ENCODE measurements around the gene SCLY.

SCLY gene

GRCh38 chr2:238139196-238140039 lies 78.6 kb downstream of the SCLY start:
- no peak overlapping the region for H3K27ac ChIP-seq
- TF ChIP-seq, protein P1, sequence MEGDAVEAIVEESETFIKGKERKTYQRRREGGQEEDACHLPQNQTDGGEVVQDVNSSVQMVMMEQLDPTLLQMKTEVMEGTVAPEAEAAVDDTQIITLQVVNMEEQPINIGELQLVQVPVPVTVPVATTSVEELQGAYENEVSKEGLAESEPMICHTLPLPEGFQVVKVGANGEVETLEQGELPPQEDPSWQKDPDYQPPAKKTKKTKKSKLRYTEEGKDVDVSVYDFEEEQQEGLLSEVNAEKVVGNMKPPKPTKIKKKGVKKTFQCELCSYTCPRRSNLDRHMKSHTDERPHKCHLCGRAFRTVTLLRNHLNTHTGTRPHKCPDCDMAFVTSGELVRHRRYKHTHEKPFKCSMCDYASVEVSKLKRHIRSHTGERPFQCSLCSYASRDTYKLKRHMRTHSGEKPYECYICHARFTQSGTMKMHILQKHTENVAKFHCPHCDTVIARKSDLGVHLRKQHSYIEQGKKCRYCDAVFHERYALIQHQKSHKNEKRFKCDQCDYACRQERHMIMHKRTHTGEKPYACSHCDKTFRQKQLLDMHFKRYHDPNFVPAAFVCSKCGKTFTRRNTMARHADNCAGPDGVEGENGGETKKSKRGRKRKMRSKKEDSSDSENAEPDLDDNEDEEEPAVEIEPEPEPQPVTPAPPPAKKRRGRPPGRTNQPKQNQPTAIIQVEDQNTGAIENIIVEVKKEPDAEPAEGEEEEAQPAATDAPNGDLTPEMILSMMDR (conservative IDR thresholded peaks at IDR 0.05), result 0 out of 2 replicates have a peak, but pooled peaks have one; percentile 6

DNA sequence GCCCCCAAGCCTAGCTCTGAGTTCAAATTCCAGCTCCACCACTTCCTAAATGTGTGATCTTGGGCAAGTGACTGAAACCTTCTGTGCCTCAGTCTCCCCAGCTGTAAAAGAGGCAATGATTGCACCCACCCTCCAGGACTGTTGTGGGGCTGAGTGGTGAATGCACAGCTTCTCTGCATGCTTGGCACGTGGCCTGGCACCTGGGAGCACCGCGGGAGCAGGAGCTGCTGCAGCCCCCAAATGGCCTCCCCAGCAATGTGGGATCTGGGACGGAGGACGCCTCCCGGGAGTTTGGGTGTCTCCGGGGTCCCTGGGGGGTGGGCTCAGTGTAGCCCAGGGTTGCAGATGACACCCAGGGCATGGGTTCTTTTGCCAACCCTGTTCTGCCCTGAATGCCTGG lies 79.2 kb downstream of the SCLY start:
- TF ChIP-seq, protein P1 (conservative IDR thresholded peaks at IDR 0.05), result no peak

GRCh38 chr2:238140721-238141540 lies 80.1 kb downstream of the SCLY start:
- H3K27ac ChIP-seq, result peak overlapping the region; percentile 34; the same call in 1 of the 2 replicates

More for the DNA sequence above, 79.2 kb downstream of the SCLY start:
- no peak overlapping the region for H3K27ac ChIP-seq

GRCh38 chr2:238141541-238142318 lies 80.9 kb downstream of the SCLY start:
- H3K27ac ChIP-seq, result peak overlapping the region; percentile 34; the same call in 1 of the 2 replicates
- TF ChIP-seq, protein P1 (conservative IDR thresholded peaks at IDR 0.05), result no peak

More at GRCh38 chr2:238140721-238141540, 80.1 kb downstream of the SCLY start:
- TF ChIP-seq, protein P1 (conservative IDR thresholded peaks at IDR 0.05), result no peak

DNA sequence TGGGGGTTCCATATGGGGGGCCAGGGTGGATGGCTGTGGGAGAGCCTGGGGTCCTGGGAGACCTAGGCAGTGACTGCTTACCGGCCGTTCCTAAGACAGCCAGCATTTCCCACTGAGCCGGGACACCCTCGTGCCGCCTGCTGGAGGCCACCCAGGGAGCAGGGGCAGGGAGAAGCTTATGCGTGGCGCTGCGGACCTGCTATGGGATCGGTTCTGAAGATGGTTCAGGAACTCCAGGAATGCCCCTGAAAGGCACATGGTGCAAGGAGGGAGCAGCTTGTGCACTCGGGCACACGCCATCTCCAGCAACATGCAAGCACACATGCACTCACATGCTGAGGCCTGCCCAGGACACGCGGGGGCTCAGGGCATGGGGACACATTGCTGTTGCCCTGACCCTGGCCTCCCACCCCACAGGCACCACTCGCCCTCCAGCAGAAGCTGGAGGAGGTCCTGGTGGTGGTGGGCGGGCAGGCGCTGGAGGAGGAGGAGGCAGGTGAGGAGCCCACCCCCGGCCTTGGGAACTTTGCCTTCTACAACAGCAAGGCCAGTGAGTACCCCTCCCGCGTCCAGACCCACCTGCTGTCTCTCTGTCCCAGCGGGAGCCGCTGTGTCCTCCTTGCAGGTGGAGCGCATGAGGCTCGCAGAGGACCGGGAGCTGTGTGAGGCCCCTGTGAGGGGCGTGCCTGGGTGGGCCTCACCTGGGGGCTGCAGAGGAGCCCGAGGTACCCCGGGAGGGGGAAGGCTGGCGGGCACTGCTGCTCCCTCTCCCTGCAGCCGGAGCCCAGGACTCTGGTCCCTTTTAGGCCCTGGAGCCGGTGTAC lies 81.8 kb downstream of the SCLY start:
- TF ChIP-seq, protein P1 (conservative IDR thresholded peaks at IDR 0.05), result no peak
- H3K27ac ChIP-seq, result peak overlapping the region; percentile 34; the same call in 1 of the 2 replicates

GRCh38 chr2:238143239-238143951 lies 82.6 kb downstream of the SCLY start:
- no peak overlapping the region for H3K27ac ChIP-seq
- TF ChIP-seq, protein P1 (conservative IDR thresholded peaks at IDR 0.05), result no peak
